GM21723 (cell line): Measurements from ENCODE around the gene ERVMER34-1.

ENCODE experiments used
- ATAC-seq: cut with Tn5 transposase; IDR thresholded peaks from one replicate; pipeline ENCODE4 v1.9.1; 2021; ENCODE audit warnings: mild to moderate bottlenecking, moderate library complexity; ENCODE audit not compliant: unreplicated experiment

The ERVMER34-1 gene

DNA sequence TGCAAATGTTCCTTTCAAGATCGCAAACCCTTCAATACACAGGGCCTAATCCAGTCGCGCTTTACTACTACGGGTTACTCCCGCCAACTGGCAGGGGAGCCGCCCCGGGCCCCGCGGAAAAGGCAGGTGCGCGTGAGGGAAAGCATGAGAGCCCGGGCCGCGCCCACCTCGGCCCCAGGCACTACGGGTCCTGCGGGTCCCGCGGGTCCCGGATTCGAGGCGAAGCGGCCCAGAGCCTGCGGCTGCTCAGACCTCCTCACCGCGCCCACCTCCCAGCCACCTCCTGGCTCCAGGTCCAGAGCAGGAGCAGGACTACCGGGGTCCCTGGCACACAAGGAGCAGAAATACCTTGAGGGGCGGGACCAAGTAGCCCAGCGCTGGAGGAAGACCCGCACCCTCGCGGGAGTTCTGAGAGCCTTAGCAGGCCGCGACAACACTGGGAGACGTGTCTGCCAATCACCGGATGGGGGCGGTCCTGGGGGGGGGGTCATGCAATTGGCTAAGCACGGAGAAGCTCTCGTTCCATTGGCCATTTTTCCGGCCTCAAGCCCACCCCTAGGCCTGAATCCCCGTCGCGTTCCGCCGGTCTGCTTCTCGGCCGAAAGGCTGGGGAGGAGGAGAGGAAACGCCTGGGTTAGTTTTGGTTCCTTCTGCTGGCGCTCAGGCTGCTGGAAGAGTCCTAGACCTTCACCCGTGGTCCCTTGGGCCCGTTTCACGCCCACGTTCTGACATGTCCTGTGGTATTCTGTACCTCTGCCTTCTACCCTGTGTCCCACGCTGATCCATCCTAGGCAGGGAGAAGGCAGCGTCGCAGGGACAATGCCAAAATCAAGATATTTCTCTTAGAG is 29.0 kb downstream of the ERVMER34-1 start:
- peak; percentile 96 for ATAC-seq

DNA sequence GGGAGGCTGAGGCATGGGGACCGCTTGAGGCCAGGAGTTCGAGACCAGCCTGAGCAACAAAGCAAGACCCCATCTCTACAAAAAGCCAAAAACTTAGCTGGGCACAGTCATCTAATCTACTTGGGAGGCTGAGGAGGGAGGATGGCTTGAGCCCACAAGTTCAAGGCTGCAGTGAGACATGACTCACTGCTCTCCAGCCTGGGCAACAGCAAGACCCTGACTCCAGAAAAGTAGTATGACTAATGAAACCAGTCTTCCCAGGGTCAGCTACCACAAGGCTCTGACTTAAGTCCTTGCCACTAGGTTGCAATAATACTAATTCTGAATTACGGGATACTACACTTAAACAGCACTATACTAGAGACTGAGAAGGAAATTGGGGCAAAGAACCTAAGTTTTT is 33.1 kb downstream of the ERVMER34-1 start:
- ATAC-seq, result no peak

DNA sequence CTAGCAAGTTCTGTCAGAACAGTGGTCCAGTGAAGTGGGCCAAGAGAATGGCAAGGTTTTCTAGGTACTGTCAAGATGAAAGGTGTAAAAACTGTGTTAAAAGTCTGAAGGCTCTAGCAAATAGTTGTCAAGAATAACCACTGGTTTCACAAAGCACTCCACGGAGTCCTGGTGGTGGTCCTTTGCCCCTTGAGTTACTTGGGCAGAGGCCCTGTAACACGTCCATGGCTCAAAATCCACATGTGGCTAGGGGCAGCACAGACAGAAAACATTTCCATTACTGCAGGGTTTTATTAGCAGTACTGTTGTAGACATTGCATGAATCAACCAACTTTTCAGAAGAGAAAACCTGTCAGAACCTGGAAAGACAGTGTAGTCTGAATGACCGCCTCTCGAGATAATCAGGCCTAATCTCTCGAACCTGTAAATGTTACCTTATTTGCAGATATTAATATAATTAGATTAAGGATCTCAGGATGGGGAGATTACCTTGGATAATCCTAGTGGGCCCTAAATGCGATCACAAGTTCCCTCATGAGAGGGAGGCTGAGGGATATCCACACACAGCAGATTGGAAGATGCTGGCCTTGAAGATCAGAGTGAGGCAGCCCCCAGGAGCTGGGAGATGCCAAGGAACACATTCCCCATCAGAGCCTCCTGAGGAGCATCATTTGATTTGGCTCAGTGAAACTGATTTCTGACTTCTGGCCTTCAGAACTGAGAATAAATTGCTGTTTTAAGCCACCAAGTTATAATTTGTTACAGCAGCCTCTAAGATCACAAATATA is 34.7 kb downstream of the ERVMER34-1 start:
- ATAC-seq, result no peak

DNA sequence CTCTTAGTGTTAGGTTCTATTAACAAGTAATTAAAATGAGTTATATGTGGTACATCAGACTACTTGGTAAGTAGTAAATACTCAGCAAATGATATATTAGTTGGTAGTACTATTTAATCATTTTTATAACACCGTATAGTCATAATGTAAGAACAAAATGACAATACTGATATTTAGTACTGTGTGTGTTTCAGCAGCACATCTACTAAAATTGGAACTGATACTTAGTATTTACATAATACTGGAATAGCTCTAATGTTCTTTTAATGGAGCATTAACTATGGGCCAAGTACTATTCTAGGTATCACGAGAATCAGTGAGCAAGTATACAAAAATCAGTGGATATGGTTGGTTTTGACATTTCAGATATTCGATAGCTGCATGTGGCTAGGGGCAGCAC is 35.3 kb downstream of the ERVMER34-1 start:
- no peak for ATAC-seq

DNA sequence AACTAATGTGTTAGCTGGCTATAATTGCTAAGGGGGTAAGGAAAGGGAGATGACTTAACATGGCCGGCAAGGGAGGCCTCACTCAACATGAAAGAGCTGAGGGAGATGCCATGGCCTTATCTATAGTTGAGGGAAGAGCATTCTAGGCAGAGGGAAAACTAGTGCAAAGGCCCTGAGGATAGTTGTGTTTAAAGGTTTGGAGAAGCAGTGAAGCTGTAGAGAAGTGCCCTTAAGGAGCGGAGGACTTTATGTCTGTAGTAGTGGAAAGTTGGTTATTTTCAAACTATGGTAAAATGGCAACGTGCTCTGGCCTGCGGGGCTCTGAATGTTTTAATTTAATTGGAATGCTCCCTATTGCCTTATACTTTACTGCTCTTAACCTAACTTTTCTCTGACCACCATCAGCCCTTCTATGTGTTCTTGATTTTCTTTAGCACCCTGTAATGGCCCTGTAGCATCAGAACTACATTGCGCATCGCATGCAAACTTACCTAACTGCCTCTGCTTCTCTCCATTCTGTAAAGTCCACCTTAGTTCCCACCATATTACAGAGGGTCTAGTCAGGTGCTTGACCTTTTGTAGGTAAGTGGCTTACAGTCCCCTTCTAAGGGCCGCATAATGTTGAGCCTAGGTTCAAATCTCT is 35.8 kb downstream of the ERVMER34-1 start:
- ATAC-seq, result no peak

DNA sequence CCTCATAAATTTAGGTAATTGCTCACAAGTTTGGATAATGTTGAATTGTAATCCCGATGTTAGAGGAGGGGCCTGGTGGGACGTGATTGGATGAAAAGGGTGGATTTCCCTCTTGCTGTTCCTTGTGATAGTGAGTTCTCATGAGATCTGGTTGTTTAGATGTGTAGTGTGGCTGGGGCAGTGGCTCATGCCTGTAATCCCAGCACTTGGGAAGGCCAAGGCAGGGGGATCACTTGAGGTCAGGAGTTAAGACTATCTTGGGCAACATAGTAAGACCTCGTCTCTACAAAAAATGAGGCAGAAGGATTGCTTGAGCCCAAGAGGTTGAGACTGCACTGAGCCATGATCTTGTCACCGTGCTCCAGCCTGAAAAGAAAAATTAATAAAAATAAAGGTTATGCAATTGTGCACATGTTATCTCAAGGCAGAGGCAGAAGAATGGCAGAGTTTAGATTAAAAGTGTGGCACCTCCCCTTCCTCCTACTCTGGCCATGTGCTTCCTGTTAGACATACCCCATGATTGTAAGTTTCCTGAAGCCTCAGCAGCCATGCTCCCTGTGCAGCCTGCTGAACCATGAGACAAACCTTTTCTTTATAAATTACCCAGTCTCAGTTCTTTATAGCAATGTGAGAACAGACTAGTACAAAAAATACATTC is 36.5 kb downstream of the ERVMER34-1 start:
- no peak for ATAC-seq

DNA sequence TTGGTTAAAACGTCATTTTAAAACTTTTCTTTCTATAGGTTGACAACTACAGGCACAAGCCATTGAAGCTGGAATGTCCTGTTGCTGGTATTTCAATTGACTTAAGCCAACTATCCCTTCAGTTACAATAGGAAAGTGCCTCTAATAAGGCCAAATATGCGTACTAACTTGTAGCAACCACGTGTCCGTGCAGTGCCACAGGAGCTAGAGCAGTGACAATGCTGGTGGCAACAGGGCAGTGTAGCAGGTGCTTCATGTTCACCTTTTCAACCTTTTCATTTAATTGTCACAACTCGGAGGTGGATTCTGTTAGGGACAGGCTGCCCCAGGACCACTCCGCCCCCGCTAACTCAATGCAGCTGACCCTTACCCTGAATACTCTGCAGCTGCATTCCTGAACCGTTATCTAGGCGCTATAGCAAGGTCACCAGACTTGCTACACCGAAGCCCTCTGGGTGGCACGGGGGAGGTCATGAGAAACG is 37.7 kb downstream of the ERVMER34-1 start:
- no peak for ATAC-seq

DNA sequence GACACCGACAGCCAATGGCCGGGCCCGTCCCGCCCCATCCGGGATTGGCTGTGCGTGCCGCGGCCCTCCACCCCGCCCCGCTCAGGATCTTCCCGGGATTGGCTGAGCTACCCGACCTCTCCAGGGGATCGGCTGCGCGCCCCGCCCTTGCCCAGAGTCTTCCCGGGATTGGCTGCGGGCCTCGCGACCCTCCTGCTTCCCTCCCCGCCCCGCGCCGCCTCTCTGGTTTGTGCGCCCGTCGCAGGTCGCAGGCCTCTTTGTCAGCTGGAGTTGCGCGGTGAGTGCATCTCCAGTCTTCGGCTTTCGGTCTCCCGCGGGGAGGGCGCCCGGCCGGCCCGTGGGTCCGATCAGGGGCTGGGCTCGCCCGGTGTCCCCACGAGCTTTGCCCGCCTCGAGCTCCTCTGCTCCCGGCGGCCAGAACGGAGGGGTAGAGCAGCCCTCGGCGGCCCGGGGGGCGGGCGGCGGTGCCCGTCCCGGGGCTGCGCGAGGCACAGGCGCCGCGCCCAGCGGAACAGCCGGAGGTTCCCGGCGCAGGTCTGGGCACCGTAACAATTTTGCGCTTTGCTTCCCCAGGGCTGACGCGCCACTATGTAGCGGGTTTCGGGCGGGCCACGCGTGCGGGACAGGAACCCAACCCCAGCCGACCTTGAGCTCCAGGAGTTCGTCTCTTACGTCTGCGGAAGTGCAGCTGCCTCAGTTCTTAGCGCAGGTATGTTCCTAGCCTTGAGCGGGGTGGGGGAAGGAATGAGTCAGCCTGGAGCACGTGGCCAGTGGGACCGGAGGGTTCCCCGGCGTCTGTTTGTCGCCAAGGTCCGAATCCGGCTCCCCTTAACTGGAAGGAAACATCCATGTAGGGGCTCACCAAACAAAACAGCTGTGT is 38.7 kb downstream of the ERVMER34-1 start:
- peak; percentile 88 for ATAC-seq

DNA sequence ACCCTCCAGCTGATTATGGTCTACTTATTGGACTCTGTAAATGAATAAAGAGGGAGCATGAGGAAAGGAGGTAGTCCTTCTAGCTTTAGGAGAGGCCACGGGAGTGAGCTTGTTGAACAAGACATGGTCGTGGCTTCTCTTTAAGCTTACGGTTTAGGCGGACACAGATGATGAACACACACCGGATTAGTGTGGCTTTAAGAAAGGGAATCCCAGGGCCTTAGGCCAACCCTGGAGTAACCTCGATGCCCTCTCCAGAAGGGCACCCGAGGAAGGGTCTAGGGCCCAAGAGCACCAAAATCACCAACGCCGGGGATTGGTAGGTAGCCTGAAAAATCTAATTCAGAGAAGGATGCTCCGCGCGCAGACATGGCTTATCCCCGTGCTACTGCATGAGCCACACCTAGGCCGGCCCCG is 39.4 kb downstream of the ERVMER34-1 start:
- ATAC-seq, result peak; percentile 4

DNA sequence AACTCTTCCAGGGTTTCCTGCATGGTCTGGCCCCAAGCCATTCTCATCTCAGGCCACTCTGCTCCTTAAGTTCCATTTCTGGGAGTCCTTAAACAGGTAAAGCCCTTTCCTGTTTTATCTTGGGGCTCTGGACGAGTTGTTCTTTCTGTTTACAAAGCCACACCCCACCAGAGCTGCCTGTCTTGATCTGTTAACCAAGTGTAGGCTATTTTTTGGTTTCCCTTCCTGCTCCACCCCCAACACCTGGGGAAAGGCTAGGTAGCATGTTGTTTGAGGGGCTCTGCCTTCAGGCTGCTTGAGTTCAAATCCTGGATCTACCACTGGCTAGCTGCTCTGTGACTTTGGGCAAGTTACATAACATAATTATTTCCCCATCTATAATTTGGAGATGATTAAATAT is 40.0 kb downstream of the ERVMER34-1 start:
- ATAC-seq, result no peak

DNA sequence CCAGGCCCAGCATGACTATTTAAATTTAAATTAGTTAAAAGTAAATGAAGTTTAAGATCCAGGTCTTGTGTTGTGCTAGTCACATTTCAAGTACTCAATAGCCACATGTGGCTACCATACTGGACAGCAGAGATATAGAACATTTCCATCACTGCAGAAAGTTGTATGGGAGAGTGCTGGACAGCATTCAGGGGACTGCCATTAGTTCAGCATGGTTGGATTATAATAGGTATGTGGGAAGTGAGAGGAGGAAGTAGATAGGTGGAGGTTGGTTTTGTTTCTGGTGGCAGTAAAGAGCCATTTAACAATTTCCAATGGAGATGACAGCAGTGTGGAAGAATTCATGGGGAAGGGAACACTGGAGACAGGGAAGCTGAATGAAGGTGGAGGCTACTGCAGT is 42.1 kb downstream of the ERVMER34-1 start:
- no peak for ATAC-seq

DNA sequence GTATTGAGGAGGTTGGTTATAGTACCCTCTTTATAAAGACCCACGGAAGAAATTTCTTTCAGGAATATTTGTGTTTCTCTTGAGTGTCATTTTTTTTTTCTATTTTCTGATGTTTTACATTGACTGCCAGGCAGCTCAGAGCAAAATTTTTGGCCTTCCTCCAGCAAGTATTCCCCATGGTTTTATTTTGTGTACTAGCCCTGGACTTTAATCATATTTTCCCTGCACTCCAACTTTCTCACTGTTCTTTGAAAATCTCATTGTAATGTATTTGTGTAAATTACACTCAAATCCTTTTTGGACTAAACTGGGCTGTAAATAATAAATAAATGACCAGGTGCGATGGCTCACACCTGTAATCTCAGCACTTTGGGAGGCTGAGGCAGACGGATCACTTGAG is 46.6 kb downstream of the ERVMER34-1 start:
- ATAC-seq, result no peak

DNA sequence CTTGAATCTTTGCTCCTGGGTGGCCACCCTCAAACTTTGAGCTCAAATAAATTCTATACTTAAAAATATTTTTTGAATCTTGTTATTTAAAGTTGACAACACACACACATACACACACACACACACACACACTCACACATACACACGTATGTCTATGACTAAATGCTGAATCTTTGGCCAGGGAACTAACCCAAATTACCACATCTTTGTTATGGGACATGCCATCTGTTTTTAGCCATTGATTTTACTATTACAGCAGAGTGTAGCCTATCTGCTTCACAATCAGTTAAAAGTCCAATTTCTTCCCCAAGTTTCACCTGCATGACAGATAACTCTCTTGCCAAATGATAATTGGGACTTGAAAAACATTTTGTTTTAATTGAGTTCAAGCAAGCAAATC is 47.1 kb downstream of the ERVMER34-1 start:
- ATAC-seq, result no peak

DNA sequence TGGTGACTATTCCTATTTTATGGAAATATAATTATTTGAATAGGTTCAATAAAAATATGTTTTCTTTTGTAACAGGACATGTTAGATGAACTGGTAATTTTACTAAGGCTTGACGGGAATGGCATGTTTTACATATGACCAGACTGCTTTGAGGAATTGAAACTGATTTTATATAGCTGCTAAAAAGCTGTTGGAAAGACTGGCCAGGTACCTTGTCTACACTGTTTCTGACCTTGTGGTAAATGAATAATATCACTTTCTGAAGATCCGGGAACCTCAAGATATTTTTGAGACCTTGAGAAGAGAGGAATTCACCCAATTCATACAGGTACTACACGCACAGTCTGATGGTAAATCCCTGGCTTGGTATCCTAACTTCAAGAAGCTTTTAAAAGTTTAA is 50.0 kb downstream of the ERVMER34-1 start:
- ATAC-seq, result peak; percentile 95

DNA sequence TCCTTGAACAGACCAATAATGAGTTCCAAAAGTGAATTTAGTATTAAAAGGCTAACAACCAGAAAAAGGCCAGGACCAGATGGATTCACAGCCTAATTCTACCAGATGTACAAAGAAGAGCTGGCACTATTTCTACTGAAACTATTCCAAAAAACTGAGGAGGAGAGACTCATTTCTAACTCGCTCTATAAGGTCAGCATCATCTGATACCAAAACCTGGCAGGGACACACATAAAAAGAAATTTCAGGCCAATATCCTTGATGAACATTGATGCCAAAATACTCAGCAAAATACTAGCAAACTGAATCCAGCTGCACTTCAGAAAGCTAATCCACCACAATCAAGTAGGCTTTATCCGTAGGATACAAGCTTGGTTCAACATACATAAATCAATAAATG is 56.3 kb downstream of the ERVMER34-1 start:
- ATAC-seq, result no peak

DNA sequence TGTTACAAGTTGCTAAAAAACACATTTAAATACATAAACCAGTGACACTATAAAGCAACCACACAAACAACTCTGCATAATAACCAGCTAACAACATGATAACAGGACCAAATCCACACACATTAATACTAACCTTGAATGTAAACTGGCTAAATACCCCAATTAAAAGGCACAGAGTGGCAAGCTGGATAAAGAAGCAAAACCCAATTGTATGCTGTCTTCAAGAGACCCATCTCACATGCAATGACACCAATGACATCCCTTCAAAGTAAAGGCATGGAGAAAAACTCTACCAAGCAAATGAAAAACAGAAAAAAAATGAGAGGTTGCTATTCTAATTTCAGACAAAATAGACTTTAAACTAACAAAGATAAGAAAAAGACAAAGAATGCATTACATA is 57.7 kb downstream of the ERVMER34-1 start:
- no peak for ATAC-seq
